ENCODE measurements around the gene VASH1.

VASH1 gene

DNA sequence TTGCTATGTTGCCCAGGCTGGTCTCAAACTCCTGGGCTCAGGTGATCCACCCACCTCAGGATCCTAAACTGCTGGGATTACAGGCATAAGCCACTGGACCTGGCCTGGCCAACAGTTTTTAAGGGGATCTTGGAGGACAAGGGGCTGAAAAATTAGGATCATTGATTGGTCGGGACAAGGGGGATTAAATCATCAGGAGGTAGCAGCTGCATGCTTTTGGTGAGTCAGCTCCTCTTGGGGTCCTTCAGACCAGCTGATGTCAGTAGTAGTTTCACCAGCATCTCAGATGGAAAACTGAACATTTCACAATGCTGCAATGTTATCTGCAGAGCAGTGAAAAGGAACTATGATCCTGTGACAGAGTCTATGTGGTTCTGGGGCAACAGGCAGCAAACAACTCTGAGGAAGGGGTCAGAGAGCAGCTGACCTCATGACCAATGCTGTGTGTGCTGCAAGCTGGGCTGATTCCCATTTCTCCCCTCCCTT lies 71.3 kb downstream of the VASH1 start:
- peak; percentile 81 to 97 (median 90) for DNase-seq

All from suppressor macrophage (primary cell).